H1 (cell line): ENCODE results near the gene FAM181A.

Experiments used
- EZH2 ChIP-seq: fragments of 200-600 bp; sonication (generic); IDR thresholded peaks from 2 replicates; pipeline ENCODE4 v1.7.1; 2012; ENCODE audit warnings: low read depth, mild to moderate bottlenecking, moderate library complexity, low read length, inconsistent platforms; ENCODE audit not compliant: severe bottlenecking
- POLR2A ChIP-seq, 2 experiments: IDR thresholded peaks; 1 replicate in 1 of 2; 2 replicates in 1 of 2; pipeline ENCODE4 v1.6.1; 2011; ENCODE audit warnings: low read depth in 2 of 2, low read length in 2 of 2, mild to moderate bottlenecking in 2 of 2; ENCODE audit errors: control extremely low read depth in 1 of 2
- RXRA ChIP-seq: IDR thresholded peaks from 2 replicates; pipeline ENCODE4 v1.6.1; 2011; ENCODE audit warnings: low read depth, mild to moderate bottlenecking, low read length, moderate library complexity; ENCODE audit not compliant: insufficient read depth
- SRF ChIP-seq: IDR thresholded peaks from 2 replicates; pipeline ENCODE4 v1.6.1; 2011; ENCODE audit warnings: mild to moderate bottlenecking, low read depth, low read length, moderate library complexity
- SUZ12 ChIP-seq: fragments of 200-600 bp; sonication (generic); IDR thresholded peaks from 2 replicates; pipeline ENCODE4 v1.6.1; 2012; ENCODE audit warnings: mild to moderate bottlenecking, inconsistent platforms, low read length, moderate library complexity, mixed read lengths
- YY1 ChIP-seq: IDR thresholded peaks from 2 replicates; pipeline ENCODE4 v1.6.1; 2011; ENCODE audit warnings: low read depth, mild to moderate bottlenecking, low read length
- ZNF274 ChIP-seq: IDR thresholded peaks from 2 replicates; pipeline ENCODE4 v1.7.0; 2012; ENCODE audit warnings: low read length, borderline replicate concordance; ENCODE audit errors: extremely low read depth
- TF ChIP-seq, protein P1 (sequence below), 3 experiments: IDR thresholded peaks; 1 replicate in 2 of 3; 2 replicates in 1 of 3; pipeline versions ENCODE4 v1.5.1 to v1.6.1; 2011; ENCODE audit warnings: low read length in 3 of 3, mild to moderate bottlenecking in 3 of 3, inconsistent platforms in 2 of 3, low read depth in 1 of 3, moderate library complexity in 1 of 3; ENCODE audit not compliant: insufficient read depth in 1 of 3; ENCODE audit errors: control extremely low read depth in 1 of 3
- TF ChIP-seq, protein P2 (sequence below): IDR thresholded peaks from 2 replicates; pipeline ENCODE4 v1.6.1; 2012; ENCODE audit warnings: low read length, inconsistent platforms

DNA sequence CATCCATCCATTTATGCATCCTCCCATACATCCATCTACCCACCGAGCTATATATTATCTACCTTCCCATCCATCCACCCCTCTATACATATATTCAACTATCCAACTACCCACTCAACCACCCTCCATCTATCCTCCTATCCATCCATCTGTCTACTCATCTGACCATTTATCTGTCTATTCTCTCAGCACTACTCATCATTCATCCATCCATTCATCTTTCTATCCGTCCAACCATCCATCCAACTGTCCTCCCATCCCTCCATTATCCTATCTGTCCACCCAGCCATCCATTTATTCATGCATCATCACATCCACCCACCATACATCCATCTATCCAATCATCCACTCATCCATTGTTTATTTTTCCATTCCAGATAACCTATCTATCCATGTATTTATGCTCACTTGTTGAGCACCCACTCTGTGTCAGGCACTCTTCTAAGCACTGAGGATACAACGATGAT, 37.7 kb downstream of the FAM181A start:
- TF ChIP-seq, protein P1, sequence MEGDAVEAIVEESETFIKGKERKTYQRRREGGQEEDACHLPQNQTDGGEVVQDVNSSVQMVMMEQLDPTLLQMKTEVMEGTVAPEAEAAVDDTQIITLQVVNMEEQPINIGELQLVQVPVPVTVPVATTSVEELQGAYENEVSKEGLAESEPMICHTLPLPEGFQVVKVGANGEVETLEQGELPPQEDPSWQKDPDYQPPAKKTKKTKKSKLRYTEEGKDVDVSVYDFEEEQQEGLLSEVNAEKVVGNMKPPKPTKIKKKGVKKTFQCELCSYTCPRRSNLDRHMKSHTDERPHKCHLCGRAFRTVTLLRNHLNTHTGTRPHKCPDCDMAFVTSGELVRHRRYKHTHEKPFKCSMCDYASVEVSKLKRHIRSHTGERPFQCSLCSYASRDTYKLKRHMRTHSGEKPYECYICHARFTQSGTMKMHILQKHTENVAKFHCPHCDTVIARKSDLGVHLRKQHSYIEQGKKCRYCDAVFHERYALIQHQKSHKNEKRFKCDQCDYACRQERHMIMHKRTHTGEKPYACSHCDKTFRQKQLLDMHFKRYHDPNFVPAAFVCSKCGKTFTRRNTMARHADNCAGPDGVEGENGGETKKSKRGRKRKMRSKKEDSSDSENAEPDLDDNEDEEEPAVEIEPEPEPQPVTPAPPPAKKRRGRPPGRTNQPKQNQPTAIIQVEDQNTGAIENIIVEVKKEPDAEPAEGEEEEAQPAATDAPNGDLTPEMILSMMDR (IDR thresholded peaks at IDR 0.05; ENCODE audit: control extremely low read depth in 1 of 3, insufficient read depth in 1 of 3, low read depth in 1 of 3, low read length in 3 of 3) = no peak
- no peak for TF ChIP-seq RXRA
- TF ChIP-seq YY1 = no peak
- TF ChIP-seq ZNF274 = no peak
- no peak for TF ChIP-seq EZH2
- TF ChIP-seq, protein P2, sequence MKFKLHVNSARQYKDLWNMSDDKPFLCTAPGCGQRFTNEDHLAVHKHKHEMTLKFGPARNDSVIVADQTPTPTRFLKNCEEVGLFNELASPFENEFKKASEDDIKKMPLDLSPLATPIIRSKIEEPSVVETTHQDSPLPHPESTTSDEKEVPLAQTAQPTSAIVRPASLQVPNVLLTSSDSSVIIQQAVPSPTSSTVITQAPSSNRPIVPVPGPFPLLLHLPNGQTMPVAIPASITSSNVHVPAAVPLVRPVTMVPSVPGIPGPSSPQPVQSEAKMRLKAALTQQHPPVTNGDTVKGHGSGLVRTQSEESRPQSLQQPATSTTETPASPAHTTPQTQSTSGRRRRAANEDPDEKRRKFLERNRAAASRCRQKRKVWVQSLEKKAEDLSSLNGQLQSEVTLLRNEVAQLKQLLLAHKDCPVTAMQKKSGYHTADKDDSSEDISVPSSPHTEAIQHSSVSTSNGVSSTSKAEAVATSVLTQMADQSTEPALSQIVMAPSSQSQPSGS = no peak
- TF ChIP-seq SUZ12 = no peak
- TF ChIP-seq POLR2A (IDR thresholded peaks at IDR 0.05; ENCODE audit: control extremely low read depth in 1 of 2, low read depth in 2 of 2, low read length in 2 of 2) = no peak
- no peak for TF ChIP-seq SRF
